T47D (cell line): ENCODE data around the gene OSBPL10.

ENCODE experiments used
- DNase-seq, 2 experiments: peaks; one replicate each; pipeline versions ENCODE4 v3.0.0 to v3.0.0-alpha.2; 2011 to 2012; ENCODE audit warnings: low read depth in 1 of 2, low spot score in 1 of 2
- JUND ChIP-seq: IDR thresholded peaks from 2 replicates; pipeline ENCODE4 v1.6.1; 2012; ENCODE audit warnings: low read depth
- in situ Hi-C: cut with HindIII; loops from 2 replicates; pipeline ENCODE4 v1.10.0; 2016; ENCODE audit warnings: low sequenced_read_pairs, low pct_unique_long_range_greater_than_20kb

Gene OSBPL10

GRCh38 chr3:31945738-31946052 is 35.4 kb downstream of the OSBPL10 start:
- DNase-seq = no peak
- in situ Hi-C loops = no loop called here
- no peak for TF ChIP-seq JUND

DNA sequence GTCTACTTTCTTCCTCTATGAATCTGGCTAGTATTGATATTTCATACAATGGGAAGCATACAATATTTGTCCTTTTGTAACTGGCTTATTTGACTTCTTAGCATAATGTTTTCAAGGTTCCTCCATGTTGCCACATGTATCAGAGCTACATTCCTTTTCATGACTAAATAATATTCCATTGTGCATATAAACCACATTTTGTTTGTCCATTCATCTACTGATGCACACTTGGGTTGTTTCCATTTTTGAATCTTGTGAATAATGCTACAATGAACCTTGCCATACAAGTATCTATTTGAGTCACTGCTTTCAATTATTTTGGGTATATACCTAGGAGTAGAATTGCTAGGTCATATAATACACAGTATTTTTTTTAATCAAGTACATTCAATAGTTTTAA is 38.0 kb downstream of the OSBPL10 start:
- in situ Hi-C loops = no loop called here
- no peak for DNase-seq
- no peak for TF ChIP-seq JUND

DNA sequence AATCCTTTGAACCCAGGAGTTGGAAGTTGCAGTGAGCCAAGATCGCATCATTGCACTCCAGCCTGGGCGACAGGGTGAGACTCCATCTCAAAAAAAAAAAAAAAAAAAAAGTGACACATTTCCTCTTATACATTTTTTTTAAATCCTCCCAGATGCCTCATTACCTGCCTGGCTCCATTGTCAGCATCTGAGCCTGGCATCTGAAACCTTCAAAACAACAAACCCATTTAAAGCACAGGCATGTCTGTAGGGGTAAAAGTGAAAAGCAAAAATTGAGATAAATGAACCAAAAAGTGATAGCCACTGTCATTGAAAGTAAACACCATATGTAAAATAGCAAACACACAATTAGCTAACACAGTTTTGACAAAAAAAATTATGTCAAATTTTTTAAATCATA is 38.6 kb downstream of the OSBPL10 start:
- no peak for DNase-seq
- in situ Hi-C loops = no loop called here
- no peak for TF ChIP-seq JUND

- in situ Hi-C loops = no loop called here
- no peak for TF ChIP-seq JUND
- DNase-seq = no peak
Observed at GRCh38 chr3:31937225-31937624, 43.8 kb downstream of the OSBPL10 start.

DNA sequence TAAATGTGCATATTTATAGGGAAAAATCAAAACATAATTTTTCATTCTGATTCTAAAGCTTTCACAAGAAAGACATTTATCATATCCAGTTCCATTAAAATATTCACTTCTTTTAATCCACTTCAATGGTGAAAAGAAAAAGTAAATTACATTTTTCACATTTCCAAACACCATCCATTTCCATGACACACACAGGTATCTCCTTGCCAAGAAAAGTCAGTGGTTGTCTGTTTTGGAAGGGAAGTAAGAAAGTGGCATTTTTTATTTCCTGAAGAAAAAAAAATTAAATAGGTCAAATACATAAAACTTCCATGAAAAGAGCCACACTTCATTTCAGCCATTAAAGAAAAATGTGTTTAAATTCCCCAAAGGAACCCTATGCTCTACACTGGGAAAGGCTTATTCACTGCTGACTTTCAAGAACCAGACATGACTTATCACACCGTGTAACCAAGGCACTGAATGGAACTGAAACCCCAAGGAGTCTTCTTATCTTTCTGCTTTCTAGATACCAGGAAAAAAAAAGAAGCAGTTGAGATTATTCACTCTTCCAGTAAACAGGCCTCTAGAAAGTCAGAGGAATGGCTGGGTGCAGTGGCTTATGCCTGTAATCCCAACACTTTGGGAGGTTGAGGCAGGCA is 44.5 kb downstream of the OSBPL10 start:
- no peak for DNase-seq
- no peak for TF ChIP-seq JUND
- in situ Hi-C loops = no loop called here

DNA sequence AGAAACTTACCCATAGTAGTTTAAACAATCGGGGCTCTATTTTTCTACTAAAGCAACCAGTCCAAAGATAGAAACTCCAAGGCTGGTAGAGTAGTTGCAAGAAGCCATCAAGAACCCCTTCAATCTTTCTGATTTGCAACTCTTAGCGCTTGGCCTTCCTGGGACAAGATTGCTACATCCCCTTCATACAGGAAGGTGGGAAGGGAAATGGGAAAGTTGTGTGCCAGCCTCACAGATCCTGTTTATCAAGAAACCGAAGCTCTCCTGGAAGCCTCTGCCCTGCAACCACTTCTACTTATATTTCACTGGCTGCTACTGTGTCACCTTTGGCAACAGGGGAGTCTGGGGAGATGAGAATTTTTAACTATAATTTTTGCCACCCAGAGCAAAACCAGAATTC is 46.2 kb downstream of the OSBPL10 start:
- in situ Hi-C loops = no loop called here
- no peak for TF ChIP-seq JUND
- peak in 1 of 2 experiments; percentile 67 for DNase-seq

DNA sequence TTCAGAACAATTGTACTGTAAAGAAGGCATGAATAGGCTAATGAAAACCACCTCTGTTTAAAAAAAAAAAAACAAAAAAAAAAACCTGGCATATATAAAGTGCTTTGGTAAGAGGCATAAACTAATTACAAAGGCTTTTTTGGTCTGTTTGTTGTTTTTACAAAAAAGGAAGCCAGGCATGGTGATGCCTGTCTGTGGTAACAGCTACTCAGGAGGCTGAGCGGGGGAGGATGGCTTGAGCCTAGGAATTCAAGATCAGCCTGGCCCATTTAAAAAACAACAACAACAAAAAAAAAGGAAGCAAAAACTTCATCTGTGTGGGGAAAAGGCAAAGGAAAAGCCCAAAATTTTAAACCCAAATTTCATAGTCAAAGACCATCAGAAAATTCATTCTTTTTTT is 47.0 kb downstream of the OSBPL10 start:
- DNase-seq = no peak
- no peak for TF ChIP-seq JUND
- in situ Hi-C loops = no loop called here

- DNase-seq = no peak
- no peak for TF ChIP-seq JUND
- in situ Hi-C loops = no loop called here
Observed at GRCh38 chr3:31932990-31933389, 48.1 kb downstream of the OSBPL10 start.

DNA sequence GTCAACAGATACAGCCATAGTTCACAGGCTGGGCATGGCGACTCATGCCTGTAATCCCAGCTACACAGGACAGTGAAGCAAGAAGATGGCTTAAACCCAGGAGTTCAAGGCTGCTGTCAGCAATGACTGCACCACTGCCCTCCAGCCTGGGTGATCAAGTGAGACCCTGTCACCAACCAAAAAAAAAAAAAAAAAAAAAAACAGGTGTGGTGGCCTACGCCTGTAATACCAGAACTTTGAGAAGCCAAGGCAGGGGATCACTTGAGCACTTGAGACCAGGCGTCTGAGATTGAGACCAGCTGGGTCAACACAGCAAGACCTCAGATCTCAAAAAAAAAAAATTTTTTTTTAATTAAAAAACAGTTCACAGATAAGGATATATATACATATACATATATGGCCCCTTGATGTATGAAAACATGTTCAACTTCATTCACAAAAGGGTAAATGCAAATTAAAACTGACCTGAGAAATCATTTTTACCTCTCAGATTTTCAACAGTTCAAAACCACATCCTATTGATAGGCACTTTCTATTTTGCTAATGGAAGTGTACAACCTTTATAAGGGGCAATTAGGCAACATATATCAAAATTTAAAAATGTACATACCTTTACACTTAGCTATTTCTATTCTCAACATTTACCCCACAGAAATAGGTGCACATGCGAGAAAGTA is 51.1 kb downstream of the OSBPL10 start:
- no peak for DNase-seq
- TF ChIP-seq JUND = no peak
- in situ Hi-C loops = no loop called here

DNA sequence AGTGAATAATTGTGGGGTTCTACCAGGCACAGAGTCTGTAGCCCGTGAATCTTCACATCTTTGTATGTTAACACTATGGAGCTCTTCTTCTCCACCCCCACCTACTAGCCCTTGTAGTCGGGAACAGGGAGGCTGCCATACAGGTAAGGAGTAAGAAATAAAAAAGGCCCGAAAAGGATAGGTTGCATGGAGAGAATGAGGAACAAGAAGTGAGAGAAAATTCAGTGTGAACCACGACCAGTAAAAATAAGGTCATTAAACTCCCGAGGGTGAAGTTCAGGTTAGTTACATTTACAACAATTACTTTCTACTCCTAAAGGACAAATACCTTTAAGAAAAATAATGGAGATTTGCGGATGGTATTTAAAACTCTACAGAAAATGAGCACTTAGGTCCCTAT is 53.3 kb downstream of the OSBPL10 start:
- DNase-seq = no peak
- in situ Hi-C loops = no loop called here
- TF ChIP-seq JUND = no peak

DNA sequence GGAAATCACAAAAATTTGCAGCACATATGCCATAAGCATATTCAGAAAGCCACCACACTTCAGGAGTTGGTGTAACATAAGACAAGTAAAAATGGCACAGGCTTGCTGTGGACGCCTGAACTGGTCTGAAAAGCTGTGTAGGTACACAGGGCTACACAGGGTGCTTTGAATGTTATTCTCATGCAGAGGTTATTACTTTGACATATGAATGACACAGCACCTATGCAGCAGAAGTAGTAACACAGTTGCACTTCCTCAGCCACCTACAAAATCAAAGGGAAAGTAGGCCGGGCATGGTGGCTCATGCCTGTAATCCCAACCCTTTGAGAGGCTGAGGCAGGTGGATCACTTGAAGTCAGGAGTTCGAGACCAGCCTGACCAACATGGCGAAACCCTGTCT is 54.5 kb downstream of the OSBPL10 start:
- TF ChIP-seq JUND = no peak
- in situ Hi-C loops = no loop called here
- DNase-seq = no peak

GRCh38 chr3:31925271-31925630 is 55.8 kb downstream of the OSBPL10 start:
- DNase-seq = no peak
- no peak for TF ChIP-seq JUND
- in situ Hi-C loops = no loop called here

DNA sequence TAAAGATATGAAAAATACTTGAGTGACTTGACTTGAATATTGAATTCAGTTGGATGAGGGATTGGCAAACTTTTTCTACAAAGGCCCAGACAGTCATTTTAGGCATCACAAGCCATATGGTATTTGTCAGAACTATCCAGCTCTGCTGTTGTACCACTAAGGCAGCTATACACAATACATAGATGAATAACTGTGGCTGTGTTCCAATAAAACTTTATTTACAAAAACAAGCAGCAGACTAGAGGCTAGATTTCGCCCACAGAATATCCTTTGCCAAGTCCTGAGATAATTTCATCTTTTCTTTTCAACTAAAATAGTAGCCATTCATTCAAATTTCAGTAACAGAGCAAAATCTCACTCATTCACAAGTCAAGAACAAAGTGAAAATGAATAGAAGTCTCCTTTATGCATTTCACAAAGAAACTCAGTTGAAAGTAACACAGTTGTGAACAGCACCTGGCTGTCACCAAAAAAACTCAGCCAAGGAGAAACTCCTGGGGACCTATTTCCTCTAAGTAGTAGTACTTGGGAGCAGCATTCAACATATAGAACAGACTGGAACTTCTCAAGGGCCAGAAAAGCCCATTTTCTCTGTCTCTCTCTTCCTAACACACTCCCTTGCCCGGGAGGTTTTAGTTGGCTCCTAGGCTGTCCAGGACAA is 56.3 kb downstream of the OSBPL10 start:
- in situ Hi-C loops = no loop called here
- no peak for DNase-seq
- no peak for TF ChIP-seq JUND
